GM18951 (cell line): ENCODE data around the gene IDH2.
"Not testable (repeated sequence)": the region's sequence is repeated elsewhere in the genome, so short reads cannot be mapped to it uniquely, and the experiment has no call there.

Source experiments
- POLR2A ChIP-seq: IDR thresholded peaks from 4 replicates; pipeline ENCODE4 v1.6.1; 2011; ENCODE audit warnings: mild to moderate bottlenecking; ENCODE audit not compliant: insufficient read length, insufficient read depth; ENCODE audit errors: extremely low read depth
- in situ Hi-C: fragments of 300-500 bp; cut with MboI; formaldehyde crosslinking; loops from one replicate; pipeline ENCODE4 v1.12.0; 2022; ENCODE audit warnings: low sequenced_read_pairs, mixed read lengths, inconsistent platforms; ENCODE audit not compliant: unreplicated experiment

The IDH2 gene

DNA sequence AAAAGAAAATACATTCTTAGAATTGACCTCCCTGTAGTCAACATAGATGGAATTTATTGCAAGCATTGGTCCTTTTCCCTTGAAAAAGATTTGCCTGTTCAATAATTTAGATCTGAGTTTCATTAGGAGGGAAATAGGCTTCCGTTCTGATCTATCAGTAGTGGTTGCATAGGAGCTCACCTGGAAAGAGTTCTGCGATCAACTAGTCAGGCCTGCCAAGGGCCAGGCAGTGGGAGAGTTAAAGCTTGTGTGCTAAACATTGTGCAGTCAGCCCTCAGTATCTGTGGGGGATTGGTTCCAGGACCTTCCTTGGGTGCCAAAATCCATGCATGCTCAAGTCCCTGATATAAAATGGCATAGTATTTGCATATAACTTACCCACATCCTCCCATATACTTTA is 29.6 kb upstream of the IDH2 start:
- in situ Hi-C loops, result no loop called here
- no peak for TF ChIP-seq POLR2A

- in situ Hi-C loops, result no loop called here
- TF ChIP-seq POLR2A, result no peak
Observed at GRCh38 chr15:90130291-90130690, 28.0 kb upstream of the IDH2 start.

- in situ Hi-C loops, result no loop called here
- TF ChIP-seq POLR2A, result no peak
Observed at GRCh38 chr15:90126596-90127435, 24.5 kb upstream of the IDH2 start.

GRCh38 chr15:90126022-90126421 is 23.8 kb upstream of the IDH2 start:
- in situ Hi-C loops, result no loop called here
- no peak for TF ChIP-seq POLR2A

DNA sequence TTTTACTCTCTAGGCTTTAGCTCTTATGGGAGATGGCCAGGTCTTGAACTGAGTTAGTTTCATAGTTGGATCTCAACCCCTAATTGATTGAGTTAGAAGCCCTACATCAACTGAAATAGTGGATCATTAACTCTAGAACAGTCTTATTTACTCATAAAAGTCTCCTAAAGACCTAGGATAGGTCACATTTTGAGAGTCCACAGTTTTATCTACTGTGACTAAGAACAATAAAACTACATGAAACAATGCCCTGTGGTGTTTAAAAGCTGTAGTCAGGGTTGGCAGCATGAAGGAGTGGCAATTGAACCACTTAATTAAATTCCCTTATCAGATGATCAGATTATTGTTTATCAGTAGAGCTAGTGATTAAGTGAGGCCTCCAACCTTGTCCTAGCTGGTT is 22.2 kb upstream of the IDH2 start:
- in situ Hi-C loops, result no loop called here

GRCh38 chr15:90121086-90121485 is 18.8 kb upstream of the IDH2 start:
- no peak for TF ChIP-seq POLR2A
- in situ Hi-C loops, result no loop called here

More for the DNA sequence above, 22.2 kb upstream of the IDH2 start:
- no peak for TF ChIP-seq POLR2A

DNA sequence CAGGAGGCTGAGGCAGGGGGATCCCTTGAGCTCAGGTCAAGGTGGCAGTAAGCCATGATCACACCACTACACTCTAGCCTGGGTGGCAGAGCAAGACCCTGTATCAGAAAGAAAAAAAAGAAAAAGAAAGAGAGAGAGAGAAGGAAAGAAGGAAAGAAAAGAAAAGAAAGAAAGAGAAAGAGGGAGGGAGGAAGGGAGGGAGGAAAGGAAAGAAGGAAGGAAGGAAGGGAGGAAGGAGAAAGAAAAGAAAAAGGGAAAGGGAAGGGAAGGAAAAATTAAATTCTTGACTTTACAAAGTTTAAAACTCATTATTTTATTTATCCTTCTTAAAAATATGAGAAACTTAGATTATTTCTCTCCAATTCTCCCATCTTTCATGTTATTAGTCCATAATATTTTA is 17.1 kb upstream of the IDH2 start:
- TF ChIP-seq POLR2A, result no peak
- in situ Hi-C loops, result no loop called here

GRCh38 chr15:90115783-90116182 is 13.5 kb upstream of the IDH2 start:
- in situ Hi-C loops, result no loop called here
- TF ChIP-seq POLR2A, result no peak

GRCh38 chr15:90114451-90114901 is 12.2 kb upstream of the IDH2 start:
- TF ChIP-seq POLR2A, result no peak
- in situ Hi-C loops, result no loop called here

- in situ Hi-C loops, result no loop called here
- TF ChIP-seq POLR2A, result no peak
Observed at GRCh38 chr15:90113166-90113565, 10.9 kb upstream of the IDH2 start.

DNA sequence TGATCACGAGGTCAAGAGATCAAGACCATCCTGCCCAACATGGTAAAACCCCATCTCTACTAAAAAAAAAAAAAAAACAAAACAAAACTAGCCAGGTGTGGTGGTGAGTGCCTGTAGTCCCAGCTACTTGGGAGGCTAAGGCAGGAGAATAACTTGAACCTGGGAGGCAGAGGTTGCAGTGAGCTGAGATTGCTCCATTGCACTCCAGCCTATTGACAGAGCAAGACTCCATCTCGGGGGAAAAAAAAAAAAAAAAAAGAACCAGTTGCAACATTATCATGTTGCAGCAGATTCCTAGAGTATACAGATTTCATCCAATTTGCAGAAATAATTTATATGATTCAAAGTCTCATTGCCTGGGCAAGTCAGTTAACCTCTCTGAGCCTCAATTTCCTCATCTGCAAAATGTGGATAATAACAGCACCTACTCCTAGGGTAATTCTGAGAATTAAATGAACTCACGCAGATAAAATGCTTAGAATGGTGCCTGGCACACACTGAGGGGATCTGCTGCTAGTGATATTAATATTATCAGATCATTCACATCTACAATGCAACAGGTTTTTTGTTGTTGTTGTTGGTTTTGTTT is 7.0 kb upstream of the IDH2 start:
- in situ Hi-C loops, result not testable (repeated sequence)

DNA sequence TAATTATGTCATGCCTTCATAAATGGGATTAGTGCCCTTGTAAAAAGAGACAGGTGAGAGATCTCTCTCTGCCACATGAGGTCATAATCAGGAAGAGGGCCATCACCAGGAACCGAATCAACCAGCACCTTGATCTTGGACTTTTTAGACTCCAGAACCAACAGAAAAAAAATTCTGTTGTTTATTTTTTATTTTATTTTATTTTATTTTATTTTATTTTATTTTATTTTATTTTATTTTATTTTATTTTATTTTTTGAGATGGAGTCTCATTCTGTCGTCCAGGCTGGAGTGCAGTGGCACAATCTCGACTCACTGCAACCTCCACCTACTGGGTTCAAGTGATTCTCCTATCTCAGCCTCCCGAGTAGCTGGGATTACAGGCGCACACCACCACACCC is 5.8 kb upstream of the IDH2 start:
- in situ Hi-C loops, result not testable (repeated sequence)

- in situ Hi-C loops, result no loop called here
- no peak for TF ChIP-seq POLR2A
Observed at GRCh38 chr15:90106522-90107117, 4.4 kb upstream of the IDH2 start.

DNA sequence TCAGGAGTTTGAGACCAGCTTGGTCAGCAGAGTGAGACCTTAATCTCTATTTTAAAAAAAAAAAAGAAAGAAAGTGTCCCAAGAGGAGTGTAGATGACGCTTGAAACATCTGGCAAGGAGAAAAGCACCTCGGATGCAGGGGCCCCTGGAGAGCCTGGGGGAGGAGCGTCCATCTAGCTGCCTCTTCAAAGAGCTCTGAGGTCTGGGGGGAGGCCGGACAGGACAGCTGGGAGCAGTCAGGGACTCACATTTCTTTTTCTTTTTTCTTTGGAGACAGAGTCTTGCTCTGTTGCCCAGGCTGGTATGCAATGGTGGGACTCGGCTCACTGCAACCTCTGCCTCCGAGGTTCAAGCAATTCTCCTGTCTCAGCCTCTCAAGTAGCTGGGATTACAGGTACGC is 3.3 kb upstream of the IDH2 start:
- no peak for TF ChIP-seq POLR2A
- in situ Hi-C loops, result no loop called here
